NCI-H82 treated with DMSO at 0.1 percent for 48 hours (cell line): ENCODE measurements around the gene NEURL2.

ENCODE experiments used
- DNase-seq: peaks from one replicate; lab custom pipeline; 2025; ENCODE audit not compliant: unreplicated experiment; lab: John Stamatoyannopoulos, UW

NEURL2 gene

GRCh38 chr20:45920462-45921336 lies 29.7 kb upstream of the NEURL2 start:
- no peak for DNase-seq

- DNase-seq = no peak
Measured at GRCh38 chr20:45919542-45920399, 28.8 kb upstream of the NEURL2 start.

GRCh38 chr20:45918779-45919537 lies 27.9 kb upstream of the NEURL2 start:
- DNase-seq = no peak

- no peak for DNase-seq
Measured at GRCh38 chr20:45918182-45918737, 27.3 kb upstream of the NEURL2 start.

GRCh38 chr20:45917790-45918141 lies 26.8 kb upstream of the NEURL2 start:
- peak; percentile 47 for DNase-seq

- no peak for DNase-seq
Measured at GRCh38 chr20:45913116-45913515, 22.1 kb upstream of the NEURL2 start.

- no peak for DNase-seq
Measured at GRCh38 chr20:45912344-45912682, 21.3 kb upstream of the NEURL2 start.

GRCh38 chr20:45911486-45912343 lies 20.7 kb upstream of the NEURL2 start, which contains the start of gene PLTP:
Gene PLTP (minus strand): TSS chr20:45912155. CDS start chr20:45911452, 703 bp downstream.
- peak; percentile 63 for DNase-seq

GRCh38 chr20:45910670-45911485 lies 19.9 kb upstream of the NEURL2 start:
- DNase-seq = peak; percentile 100

GRCh38 chr20:45909817-45910669 lies 19.0 kb upstream of the NEURL2 start:
- no peak for DNase-seq

- DNase-seq = no peak
Measured at GRCh38 chr20:45909336-45909808, 18.4 kb upstream of the NEURL2 start.

GRCh38 chr20:45908084-45908483 lies 17.1 kb upstream of the NEURL2 start:
- no peak for DNase-seq

GRCh38 chr20:45907219-45907948 lies 16.4 kb upstream of the NEURL2 start:
- DNase-seq = no peak

- DNase-seq = no peak
Measured at GRCh38 chr20:45905505-45906079, 14.6 kb upstream of the NEURL2 start.

- no peak for DNase-seq
Measured at GRCh38 chr20:45904583-45905504, 13.8 kb upstream of the NEURL2 start.

- DNase-seq = no peak
Measured at GRCh38 chr20:45902199-45902701, 11.2 kb upstream of the NEURL2 start.
